Measurements from ENCODE around the gene ZNF41. TPM values are rescaled to one million over a fixed set of nuclear protein-coding genes. Genes with fewer than 3 reads are reported as not detected.
"Not testable (repeated sequence)": the region's sequence is repeated elsewhere in the genome, so short reads cannot be mapped to it uniquely, and the experiment has no call there.

Gene ZNF41
- total RNA-seq, 1 donor from 2014 or later = 4.9 TPM

GRCh38 chrX:47500554-47500953 is 17.5 kb upstream of the ZNF41 start:
- no peak for DNase-seq (ENCODE audit: extremely low spot score in 2 of 2)
- no peaks in the 10 kb centered on the region for H3K4me1 ChIP-seq
- intact Hi-C loops (cut with DNase I) = no loop called here
- H3K4me3 ChIP-seq = no peak overlapping the region
- no peaks in the 10 kb centered on the region for H3K27me3 ChIP-seq
- no peaks in the 10 kb centered on the region for H3K9me3 ChIP-seq
- no peak overlapping the region for H3K27ac ChIP-seq
- TF ChIP-seq POLR2A (IDR thresholded peaks at IDR 0.05) (no peak), CTCF (IDR thresholded peaks at IDR 0.05) (no peak), POLR2AphosphoS5 (IDR thresholded peaks at IDR 0.05; ENCODE audit: insufficient read depth in 1 of 2, low read depth in 1 of 2) (no peak)
- no peaks in the 10 kb centered on the region for H3K36me3 ChIP-seq

- no peak overlapping the region for H3K27ac ChIP-seq
- H3K4me3 ChIP-seq = no peak overlapping the region
- H3K36me3 ChIP-seq = no peaks in the 10 kb centered on the region
- no peaks in the 10 kb centered on the region for H3K27me3 ChIP-seq
- intact Hi-C loops (cut with DNase I) = no loop called here
- no peaks in the 10 kb centered on the region for H3K9me3 ChIP-seq
- no peaks in the 10 kb centered on the region for H3K4me1 ChIP-seq
- DNase-seq (ENCODE audit: extremely low spot score in 2 of 2) = peak in 1 of 2 donors; percentile 29
- no peak for TF ChIP-seq POLR2AphosphoS5 (IDR thresholded peaks at IDR 0.05; ENCODE audit: insufficient read depth in 1 of 2, low read depth in 1 of 2)
- TF ChIP-seq CTCF (IDR thresholded peaks at IDR 0.05) = no peak
- no peak for TF ChIP-seq POLR2A (IDR thresholded peaks at IDR 0.05)
Measured at GRCh38 chrX:47499293-47499692, 16.3 kb upstream of the ZNF41 start.

- peak in 1 of 2 donors; percentile 10 for DNase-seq (ENCODE audit: extremely low spot score in 2 of 2)
- no peak overlapping the region for H3K27ac ChIP-seq
- intact Hi-C loops (cut with DNase I) = no loop called here
- no peak for TF ChIP-seq POLR2AphosphoS5 (IDR thresholded peaks at IDR 0.05; ENCODE audit: insufficient read depth in 1 of 2, low read depth in 1 of 2)
- TF ChIP-seq POLR2A (IDR thresholded peaks at IDR 0.05) = no peak
- TF ChIP-seq CTCF (IDR thresholded peaks at IDR 0.05) = no peak
- no peaks in the 10 kb centered on the region for H3K27me3 ChIP-seq
- no peaks in the 10 kb centered on the region for H3K9me3 ChIP-seq
- no peaks in the 10 kb centered on the region for H3K4me1 ChIP-seq
- no peak overlapping the region for H3K4me3 ChIP-seq
- H3K36me3 ChIP-seq = no peaks in the 10 kb centered on the region
Measured at GRCh38 chrX:47498411-47498810, 15.4 kb upstream of the ZNF41 start.

GRCh38 chrX:47497271-47497888 is 14.4 kb upstream of the ZNF41 start:
- H3K9me3 ChIP-seq = no peaks in the 10 kb centered on the region
- no peaks in the 10 kb centered on the region for H3K4me1 ChIP-seq
- TF ChIP-seq CTCF (IDR thresholded peaks at IDR 0.05) (no peak), POLR2AphosphoS5 (IDR thresholded peaks at IDR 0.05; ENCODE audit: insufficient read depth in 1 of 2, low read depth in 1 of 2) (no peak), POLR2A (IDR thresholded peaks at IDR 0.05) (no peak)
- no peak overlapping the region for H3K27ac ChIP-seq
- no peak overlapping the region for H3K4me3 ChIP-seq
- H3K36me3 ChIP-seq = no peaks in the 10 kb centered on the region
- no peaks in the 10 kb centered on the region for H3K27me3 ChIP-seq
- DNase-seq (ENCODE audit: extremely low spot score in 2 of 2) = no peak
- intact Hi-C loops (cut with DNase I) = no loop called here

- H3K36me3 ChIP-seq; H3K27me3 ChIP-seq; H3K9me3 ChIP-seq; DNase-seq (ENCODE audit: extremely low spot score in 2 of 2); H3K4me3 ChIP-seq; intact Hi-C loops (cut with DNase I); H3K27ac ChIP-seq; H3K4me1 ChIP-seq: not testable (repeated sequence)
Measured at GRCh38 chrX:47492133-47492532, 9.1 kb upstream of the ZNF41 start.

Data from vagina (tissue), 2 donors.